Measurements from ENCODE around the gene TMIGD2.
"Not testable (repeated sequence)": the region's sequence is repeated elsewhere in the genome, so short reads cannot be mapped to it uniquely, and the experiment has no call there.

The TMIGD2 gene

GRCh38 chr19:4302243-4302640 is at the start of gene TMIGD2:
Gene TMIGD2, minus strand, starts transcription at chr19:4302389. Its CDS starts 4 bp downstream, at chr19:4302385.
- peak in 1 of 2 donors; percentile 17 for DNase-seq

- no peak for DNase-seq
Measured at GRCh38 chr19:4350726-4351125, 48.5 kb upstream of the TMIGD2 start.

GRCh38 chr19:4350111-4350510 is 47.9 kb upstream of the TMIGD2 start:
- DNase-seq: no peak

- DNase-seq: not testable (repeated sequence)
Measured at GRCh38 chr19:4349225-4349624, 47.0 kb upstream of the TMIGD2 start.

GRCh38 chr19:4347521-4347920 is 45.3 kb upstream of the TMIGD2 start:
- no peak for DNase-seq

- no peak for DNase-seq
Measured at GRCh38 chr19:4346020-4346383, 43.8 kb upstream of the TMIGD2 start.

GRCh38 chr19:4345342-4346019 is 43.3 kb upstream of the TMIGD2 start:
- no peak for DNase-seq

- peak; percentile 85 to 92 for DNase-seq
Measured at GRCh38 chr19:4343370-4344307, 41.5 kb upstream of the TMIGD2 start, which contains the start of gene MPND. Gene MPND, plus strand, starts transcription at chr19:4343562. Its CDS starts 32 bp downstream, at chr19:4343594.

- DNase-seq: peak; percentile 97 to 99
Measured at GRCh38 chr19:4342615-4343369, 40.6 kb upstream of the TMIGD2 start.

GRCh38 chr19:4342314-4342614 is 40.1 kb upstream of the TMIGD2 start:
- DNase-seq: no peak

GRCh38 chr19:4338441-4339355 is 36.5 kb upstream of the TMIGD2 start, which contains the start of gene STAP2:
Gene STAP2, minus strand, starts transcription at chr19:4338827. Its CDS starts 74 bp downstream, at chr19:4338753.
- peak; percentile 13 to 26 for DNase-seq

GRCh38 chr19:4337906-4338440 is 35.8 kb upstream of the TMIGD2 start:
- no peak for DNase-seq

GRCh38 chr19:4334929-4335570 is 32.9 kb upstream of the TMIGD2 start:
- DNase-seq: no peak

- no peak for DNase-seq
Measured at GRCh38 chr19:4329858-4330257, 27.7 kb upstream of the TMIGD2 start.

GRCh38 chr19:4328991-4329681 is 26.9 kb upstream of the TMIGD2 start:
- DNase-seq: peak in 1 of 2 donors; percentile 43

GRCh38 chr19:4328243-4328990 is 26.2 kb upstream of the TMIGD2 start:
- peak; percentile 95 to 96 for DNase-seq

GRCh38 chr19:4327877-4328242 is 25.7 kb upstream of the TMIGD2 start:
- DNase-seq: no peak

GRCh38 chr19:4327252-4327876 is 25.2 kb upstream of the TMIGD2 start:
- peak; percentile 75 to 80 for DNase-seq

- peak in 1 of 2 donors; percentile 33 for DNase-seq
Measured at GRCh38 chr19:4326837-4327251, 24.7 kb upstream of the TMIGD2 start.
